GM20000 (cell line): Measurements from ENCODE around the gene TCEANC.

ENCODE experiments used
- DNase-seq: peaks from one replicate; pipeline ENCODE4 v3.0.0; 2012; ENCODE audit warnings: low spot score
- CTCF ChIP-seq: IDR thresholded peaks from 2 replicates; pipeline ENCODE4 v1.5.1; 2012; ENCODE audit warnings: mild to moderate bottlenecking, control low read depth; ENCODE audit errors: extremely low read depth, missing control alignments

The TCEANC gene

GRCh38 chrX:13694983-13695382, 42.0 kb downstream of the TCEANC start:
- DNase-seq: no peak
- TF ChIP-seq CTCF: no peak

GRCh38 chrX:13695601-13696115, 42.7 kb downstream of the TCEANC start:
- DNase-seq: no peak
- no peak for TF ChIP-seq CTCF

- no peak for TF ChIP-seq CTCF
- DNase-seq: peak; percentile 25
These were observed 44.5 kb downstream of the TCEANC start for GRCh38 chrX:13697455-13697854.

- DNase-seq: no peak
- TF ChIP-seq CTCF: no peak
These were observed 45.0 kb downstream of the TCEANC start for GRCh38 chrX:13697976-13698375.

- DNase-seq: no peak
- TF ChIP-seq CTCF: no peak
These were observed 45.5 kb downstream of the TCEANC start for GRCh38 chrX:13698432-13698831.

- no peak for TF ChIP-seq CTCF
- peak; percentile 47 for DNase-seq
These were observed 46.4 kb downstream of the TCEANC start for GRCh38 chrX:13699183-13699826.

GRCh38 chrX:13700380-13700779, 47.4 kb downstream of the TCEANC start:
- no peak for TF ChIP-seq CTCF
- no peak for DNase-seq
